ENCODE data around the gene NFE2L3.
"Not testable (repeated sequence)": the region's sequence is repeated elsewhere in the genome, so short reads cannot be mapped to it uniquely, and the experiment has no call there.

NFE2L3 gene

DNA sequence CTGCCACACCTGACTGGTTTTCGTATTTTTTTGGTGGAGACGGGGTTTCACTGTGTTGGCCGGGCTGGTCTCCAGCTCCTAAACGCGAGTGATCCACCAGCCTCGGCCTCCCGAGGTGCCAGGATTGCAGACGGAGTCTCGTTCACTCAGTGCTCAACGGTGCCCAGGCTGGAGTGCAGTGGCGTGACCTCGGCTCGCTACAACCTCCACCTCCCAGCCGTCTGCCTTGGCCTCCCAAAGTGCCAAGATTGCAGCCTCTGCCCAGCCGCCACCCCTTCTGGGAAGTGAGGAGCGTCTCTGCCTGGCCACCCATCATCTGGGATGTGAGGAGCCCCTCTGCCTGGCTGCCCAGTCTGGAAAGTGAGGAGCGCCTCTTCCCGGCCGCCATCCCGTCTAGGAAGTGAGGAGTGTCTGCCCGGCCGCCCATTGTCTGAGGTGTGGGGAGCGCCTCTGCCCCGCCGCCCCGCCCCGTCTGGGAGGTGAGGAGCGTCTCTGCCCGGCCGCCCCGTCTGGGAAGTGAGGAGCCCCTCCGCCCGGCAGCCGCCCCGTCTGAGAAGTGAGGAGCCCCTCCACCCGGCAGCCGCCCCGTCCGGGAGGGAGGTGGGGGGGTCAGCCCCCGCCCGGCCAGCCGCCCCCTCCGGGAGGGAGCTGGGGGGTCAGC is 4.2 kb upstream of the NFE2L3 start:
- DNase-seq: not testable (repeated sequence)

DNA sequence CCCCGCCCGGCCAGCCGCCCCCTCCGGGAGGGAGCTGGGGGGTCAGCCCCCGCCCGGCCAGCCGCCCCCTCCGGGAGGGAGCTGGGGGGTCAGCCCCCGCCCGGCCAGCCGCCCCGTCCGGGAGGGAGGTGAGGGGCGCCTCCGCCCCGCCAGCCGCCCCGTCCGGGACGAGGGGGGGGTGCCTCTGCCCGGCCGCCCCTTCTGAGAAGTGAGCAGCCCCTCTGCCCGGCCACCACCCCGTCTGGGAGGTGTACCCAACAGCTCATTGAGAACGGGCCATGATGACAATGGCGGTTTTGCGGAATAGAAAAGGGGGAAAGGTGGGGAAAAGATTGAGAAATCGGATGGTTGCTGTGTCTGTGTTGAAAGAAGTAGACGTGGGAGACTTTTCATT is 3.7 kb upstream of the NFE2L3 start:
- DNase-seq: not testable (repeated sequence)

DNA sequence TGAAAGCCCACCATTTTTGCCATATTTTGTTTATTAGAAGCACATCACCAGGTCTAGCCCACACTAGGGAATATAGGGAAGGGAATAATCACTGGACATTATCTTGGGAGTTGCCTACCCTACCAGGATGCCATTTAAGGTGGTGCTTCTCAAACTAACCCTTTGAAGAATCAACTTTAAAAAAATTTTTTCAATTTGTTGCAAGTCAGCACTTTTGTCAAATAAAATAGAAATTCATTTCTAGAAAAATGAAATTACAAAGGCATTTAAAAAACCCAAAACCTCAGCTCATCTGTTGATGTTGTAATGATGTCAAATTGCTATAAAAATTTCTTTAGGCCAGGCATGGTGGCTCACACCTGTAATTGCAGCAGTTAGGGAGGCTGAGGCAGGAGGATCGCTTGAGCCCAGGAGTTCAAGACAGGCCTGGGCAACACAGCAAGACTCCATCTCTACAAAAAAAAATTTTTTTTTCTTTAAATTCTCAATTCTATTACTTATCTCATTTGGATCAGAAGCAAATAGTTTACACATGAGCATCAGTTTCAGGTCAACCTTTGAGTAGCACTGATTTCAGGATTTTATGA is 2.5 kb upstream of the NFE2L3 start:
- DNase-seq: no peak

DNA sequence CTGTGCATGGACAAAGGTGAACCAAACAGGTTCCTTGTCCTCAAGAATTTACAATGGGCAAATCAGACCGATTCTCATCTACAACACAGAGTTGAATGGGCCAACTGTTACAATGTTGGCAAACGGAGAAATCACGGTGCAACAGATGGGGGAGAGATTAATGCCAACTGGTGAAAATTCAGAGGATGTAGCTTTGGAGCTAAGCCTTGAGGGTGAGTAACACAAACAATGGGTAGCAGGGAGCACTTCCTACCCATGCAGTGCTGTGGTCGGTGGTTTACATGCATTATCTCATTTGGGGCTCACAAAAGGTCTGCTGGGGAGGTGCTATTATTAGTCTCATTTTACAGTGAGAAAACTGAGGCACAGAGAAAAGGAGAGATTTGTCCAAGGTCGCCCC is 902 bp upstream of the NFE2L3 start:
- no peak for DNase-seq

DNA sequence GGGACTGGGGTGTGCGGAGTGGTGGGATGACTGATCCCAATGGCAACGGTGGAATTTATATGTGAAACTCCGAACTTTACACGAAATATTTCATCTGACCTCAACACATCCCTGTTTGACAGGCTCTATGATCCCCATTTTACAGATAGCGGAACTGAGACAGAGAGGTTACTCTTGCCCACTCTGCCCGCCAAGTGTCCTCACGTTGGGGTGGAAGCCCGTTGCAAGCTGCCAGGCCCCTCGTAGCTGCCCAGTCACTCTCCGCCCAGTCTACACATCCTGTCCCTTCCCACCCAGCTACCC is 397 bp upstream of the NFE2L3 start:
- DNase-seq: no peak

DNA sequence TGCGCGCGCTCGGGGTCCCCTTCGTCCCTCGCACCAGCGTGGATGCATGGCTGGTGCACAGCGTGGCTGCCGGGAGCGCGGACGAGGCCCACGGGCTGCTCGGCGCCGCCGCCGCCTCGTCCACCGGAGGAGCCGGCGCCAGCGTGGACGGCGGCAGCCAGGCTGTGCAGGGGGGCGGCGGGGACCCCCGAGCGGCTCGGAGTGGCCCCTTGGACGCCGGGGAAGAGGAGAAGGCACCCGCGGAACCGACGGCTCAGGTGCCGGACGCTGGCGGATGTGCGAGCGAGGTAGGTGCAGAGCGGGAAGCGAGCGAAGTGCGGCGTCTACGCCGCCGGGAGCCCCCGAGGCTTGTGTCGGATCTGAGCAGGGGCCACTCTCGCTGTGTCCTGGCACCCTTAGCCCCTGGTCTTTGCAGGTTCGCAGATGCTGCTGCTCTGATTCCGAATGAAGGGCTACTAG is 813 bp downstream of the NFE2L3 start:
- DNase-seq: peak; percentile 30

DNA sequence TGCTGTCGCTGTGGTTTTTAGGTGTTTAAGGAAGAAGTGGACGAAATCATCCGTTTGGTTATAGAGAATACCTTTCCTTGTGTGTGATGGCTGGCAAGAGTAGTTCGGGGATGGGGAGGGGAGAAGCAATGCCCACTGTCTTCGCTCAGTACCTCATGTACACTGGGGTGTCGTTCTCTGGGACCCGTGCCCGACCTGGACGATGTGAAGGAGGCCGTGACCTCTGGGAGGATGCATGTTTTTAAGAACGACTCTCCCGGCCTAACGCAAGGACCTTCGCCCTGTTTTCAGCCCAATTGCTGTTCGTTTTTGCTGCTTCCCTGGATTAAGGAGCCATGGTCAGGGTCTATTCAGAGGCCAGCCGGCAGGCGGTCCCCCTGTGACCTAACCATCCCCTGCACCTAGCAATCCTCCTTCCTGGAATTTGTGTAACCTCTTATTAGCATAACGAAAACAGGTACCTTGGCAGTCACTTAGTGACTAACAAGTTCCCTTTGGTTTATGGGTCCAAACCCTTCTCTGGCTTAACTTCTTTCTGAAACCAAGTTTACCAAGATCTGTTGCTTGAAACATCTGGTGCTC is 1.3 kb downstream of the NFE2L3 start:
- DNase-seq: peak; percentile 47

DNA sequence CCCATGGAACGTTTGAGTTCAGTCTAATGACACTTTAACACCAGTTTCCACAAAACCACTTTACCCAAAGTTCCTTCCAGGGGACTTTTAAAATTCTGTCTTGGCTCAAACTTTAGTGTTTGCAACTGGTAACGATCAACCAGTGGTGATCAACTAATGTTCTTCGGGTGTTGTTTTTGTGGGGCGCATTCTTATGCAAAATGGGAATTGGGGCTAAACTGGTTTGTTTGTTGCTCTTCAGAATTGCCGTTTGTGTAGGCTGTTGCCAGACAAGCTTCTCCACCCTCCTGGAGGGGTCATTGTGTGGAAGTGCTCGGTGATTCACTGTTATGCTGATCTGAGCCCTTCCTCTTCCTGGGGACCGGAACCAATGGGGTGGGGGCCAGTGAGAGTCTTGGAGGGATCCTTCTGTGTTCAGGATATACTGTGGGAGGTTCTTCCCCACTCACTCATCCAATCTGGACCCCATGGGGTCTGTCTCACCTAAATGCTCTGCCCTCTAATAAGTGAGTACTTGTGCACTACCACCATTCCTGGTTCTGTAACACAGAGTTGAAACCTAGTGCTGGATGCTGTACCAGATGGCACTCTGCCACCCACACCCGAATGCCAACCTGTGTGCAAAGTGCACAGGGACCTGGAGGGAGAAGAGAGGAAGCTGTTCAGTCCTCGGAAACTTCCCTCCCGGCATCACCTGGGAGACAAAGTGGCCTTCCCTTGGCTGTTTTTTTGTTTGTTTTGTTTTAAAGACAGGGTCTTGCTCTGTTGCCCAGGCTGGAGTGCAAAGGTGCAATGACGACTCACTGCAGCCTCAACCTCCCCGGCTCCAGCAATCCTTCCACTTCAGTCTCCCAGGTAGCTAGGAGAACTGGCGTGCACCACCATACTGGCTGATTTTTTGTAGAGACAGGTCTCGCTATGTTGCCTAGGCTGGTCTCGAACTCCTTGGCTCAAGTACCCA is 2.1 kb downstream of the NFE2L3 start:
- DNase-seq: peak; percentile 56

DNA sequence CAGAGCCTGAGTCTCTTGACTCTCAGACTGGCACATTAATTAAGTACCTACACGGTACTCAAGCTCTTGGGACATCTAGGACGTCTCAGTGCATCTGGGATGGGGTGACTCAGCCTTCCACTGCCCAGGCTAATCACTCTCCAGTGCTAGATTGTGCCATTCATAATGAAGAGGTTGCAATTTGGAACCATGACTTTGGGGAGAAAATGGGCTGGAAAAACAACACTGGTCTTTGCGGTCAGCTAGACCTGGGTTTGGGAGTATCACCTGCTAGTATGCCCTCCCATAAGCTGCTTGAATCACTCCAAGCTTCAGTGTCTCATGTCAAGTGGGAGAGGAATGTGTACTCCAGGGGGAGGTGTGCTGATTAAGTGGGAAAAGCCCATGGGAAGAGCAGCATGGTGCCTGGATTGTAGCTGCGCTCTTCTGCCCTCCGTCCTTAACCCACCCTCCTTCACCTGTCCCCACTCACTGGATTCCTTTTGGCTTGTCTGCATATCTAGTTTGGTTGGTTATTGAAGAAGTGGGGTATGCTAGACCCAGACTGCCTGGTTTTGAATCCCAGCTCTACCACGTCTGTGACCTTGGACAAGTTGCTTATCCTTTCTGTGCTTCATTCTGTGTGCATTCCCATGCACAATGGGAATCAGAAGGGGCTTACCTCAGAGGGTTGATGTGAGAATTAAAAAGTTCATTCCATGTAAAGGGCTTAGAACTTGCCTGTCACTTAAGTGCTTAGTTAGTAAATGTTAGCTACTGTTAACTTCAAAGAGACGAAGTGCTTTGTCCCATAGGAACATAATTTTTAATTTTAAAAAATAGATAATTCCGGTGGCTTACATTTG is 3.8 kb downstream of the NFE2L3 start:
- no peak for DNase-seq

DNA sequence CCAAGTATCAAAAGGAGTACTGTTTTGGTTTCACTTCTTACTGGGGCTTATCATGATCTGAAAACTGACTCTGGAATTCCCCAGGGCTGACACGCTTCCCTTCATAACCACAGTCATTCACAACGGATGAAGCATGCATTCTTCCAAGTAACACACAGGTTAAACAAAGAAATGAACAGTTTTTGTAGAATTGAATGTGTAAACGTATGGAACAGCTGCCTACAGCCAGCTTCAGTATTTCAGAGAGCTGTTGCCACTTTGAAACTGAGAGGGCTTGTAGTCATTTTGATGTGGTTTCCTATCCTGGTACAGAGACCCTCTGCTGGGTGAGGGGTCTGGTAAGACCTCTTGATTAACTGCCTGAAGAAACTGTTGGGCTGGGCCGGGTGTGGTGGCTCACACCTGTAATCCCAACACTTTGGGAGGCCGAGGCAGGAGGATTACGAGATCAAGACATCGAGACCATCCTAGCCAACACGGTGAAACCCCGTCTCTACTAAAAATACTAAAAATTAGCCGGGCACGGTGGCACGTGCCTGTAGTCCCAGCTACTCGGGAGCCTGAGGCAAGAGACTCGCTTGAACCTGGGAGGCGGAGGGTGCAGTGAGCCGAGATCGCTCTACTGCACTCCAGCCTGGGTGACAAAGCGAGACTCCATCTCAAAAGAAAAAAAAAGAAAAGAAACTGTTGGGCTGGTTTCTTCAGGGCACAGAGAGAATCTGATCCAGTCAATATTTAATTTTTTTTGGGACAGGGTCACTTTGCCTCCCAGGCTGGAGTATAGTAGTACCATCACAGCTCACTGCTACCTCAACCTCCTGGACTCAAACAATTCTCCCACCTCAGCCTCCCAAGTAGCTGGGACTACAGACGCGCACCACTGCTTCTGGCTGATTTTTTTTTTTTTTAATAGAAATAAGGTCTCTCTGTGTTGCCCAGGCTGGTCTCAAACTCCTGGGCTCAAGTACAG is 4.7 kb downstream of the NFE2L3 start:
- DNase-seq: peak; percentile 72

DNA sequence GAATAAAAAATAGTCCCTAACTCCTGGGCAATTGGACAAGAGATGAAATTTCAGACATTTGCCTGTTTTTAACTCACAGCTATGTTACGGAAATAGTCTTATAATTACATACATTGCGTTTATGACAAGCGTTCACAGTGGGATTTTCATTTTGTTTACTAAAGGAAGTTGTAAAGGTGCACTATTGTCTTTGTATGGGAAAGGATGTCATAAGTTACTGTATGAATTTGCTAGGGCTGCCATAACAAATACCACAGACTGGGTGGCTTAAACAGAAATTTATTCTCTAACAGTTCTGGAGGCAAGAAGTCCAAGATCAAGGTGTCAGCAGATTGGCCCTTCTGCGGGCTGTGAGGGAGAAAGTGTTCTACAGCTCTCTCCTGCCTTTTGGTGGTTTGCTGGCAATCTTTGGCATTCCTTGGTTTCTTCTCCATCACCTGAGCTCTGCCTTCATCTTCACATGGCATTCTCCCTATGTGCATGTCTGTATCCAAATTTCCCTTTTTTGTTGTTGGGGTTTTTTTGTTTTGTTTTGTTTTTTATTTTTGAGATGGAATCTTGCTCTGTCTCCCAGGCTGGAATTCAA is 5.6 kb downstream of the NFE2L3 start:
- no peak for DNase-seq

DNA sequence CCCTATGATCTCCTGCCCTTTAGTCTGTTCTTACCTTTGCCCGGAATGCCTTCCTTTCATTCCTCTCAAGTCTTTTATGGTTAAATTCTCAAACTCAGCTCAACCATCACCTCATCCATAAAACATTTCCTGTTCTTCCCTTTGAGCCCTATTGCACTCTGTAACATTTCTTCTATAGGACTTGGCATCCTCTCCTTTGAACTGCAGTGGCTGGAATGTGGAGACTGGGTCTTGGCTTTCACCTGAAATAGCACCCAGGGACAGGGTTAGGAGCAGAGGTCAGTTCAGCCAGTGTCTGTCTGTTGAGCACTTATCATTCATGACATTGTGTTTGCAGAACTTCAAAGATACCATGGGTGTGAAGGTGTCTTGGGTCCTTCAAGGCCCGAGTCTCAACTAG is 7.2 kb downstream of the NFE2L3 start:
- DNase-seq: no peak

DNA sequence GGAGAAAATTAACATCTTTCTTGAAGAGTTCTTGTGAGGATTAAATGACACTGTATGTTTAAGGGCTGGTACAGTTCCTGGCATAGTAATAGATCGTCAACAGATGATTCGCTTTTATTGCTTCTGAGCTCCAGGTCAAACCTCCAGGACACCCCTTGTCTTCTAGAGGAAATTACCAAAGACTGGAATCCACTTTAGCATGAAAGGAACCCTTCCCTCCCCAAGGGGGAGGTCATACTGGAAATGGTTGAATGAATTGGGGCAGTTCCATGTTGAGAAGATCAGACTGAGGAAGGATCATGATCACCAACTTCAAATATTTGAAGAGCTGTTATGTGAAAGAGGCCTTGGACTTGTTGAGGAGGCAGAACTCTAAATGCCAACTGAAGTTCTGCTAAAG is 8.9 kb downstream of the NFE2L3 start:
- DNase-seq: no peak

DNA sequence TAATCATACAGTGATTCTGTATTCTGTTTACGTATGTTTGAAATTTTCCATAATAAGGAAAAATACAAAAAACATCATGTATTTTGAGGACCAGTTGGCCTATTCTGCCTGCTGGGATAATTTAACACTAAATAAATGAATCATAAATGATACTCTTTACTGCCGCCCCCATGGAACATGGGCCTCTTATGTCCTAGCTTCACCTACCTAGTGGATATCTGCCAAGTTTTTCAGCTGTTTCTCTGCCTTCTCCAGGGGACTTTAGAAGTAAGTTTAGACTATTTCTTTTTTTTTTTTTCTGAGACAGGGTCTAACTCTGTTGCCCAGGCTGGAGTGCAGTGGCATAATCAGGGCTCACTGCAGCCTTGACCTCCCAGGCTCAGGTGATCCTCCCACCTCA is 10.4 kb downstream of the NFE2L3 start:
- DNase-seq: no peak

DNA sequence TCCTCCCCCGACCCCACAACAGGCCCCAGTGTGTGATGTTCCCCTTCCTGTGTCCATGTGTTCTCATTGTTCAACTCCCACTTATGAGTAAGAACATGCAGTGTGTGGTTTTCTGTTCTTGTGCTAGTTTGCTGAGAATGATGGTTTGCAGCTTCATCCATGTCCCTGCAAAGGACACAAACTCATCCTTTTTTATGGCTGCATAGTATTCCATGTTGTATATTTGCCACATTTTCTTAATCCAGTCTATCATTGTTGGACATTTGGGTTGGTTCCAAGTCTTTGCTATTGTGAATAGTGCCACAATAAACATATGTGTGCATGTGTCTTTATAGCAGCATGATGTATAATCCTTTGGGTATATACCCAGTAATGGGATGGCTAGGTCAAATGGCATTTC is 11.8 kb downstream of the NFE2L3 start:
- not testable (repeated sequence) for DNase-seq

DNA sequence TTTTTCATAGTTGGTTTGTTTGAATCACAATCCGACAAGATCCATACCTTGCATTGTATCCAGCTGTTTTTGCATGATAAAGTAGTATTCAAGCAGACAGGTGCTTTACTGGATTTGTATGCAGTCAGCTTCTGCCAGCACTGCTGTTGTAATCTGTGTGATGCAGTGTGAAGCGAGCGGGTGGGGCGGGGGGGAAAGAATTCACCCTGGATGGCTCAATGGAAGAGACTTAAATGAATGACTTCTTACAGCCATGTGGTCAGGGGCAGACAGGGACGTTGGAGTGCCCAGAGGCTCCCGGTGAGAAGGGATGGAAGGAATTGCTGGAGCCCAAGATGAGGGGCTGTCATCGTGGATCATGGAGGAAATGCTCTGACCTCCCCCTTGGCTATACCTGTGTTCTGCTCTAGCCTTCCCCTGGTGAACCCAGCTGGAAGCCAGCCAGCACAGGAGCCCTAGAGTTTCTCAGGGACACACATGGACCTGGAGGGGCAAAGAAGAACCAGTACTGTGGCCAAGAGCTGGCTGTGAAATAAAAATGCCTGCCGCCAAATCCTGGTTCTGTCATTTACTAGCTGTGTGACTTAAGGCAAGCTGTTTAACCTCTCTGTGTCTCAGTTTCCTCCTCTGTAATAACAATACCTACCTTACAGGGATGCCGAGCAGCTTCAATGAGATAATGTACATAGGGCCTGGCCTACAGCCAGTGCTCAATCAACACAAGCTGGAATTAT is 14.1 kb downstream of the NFE2L3 start:
- no peak for DNase-seq

DNA sequence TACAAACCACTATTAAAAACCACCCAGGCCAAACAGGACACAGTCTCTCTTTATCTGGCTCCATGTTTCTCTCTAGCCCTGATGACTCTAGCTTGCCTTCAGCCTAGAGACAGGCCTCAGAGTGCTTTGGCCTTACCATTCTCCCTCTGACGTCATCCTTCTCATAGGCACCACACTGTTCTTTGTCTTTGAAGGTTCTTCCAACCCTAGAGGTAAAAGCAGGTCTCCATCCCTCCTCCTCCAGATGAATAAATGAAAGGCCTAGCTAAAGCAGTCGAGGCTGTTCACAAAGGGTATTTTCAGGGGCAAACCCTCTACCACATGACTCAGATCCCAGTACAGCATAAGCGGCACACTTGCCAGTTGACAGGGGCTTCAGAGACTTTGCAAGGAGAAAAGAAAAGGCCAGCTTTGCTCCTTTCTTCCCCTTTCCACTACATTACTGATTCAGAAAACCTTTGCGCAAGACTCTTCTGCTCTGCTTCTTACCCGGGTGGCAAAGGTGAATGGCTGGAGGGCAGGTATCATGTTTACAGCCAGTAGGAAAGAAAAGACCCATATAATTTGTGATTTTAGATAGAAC is 14.8 kb downstream of the NFE2L3 start:
- no peak for DNase-seq

DNA sequence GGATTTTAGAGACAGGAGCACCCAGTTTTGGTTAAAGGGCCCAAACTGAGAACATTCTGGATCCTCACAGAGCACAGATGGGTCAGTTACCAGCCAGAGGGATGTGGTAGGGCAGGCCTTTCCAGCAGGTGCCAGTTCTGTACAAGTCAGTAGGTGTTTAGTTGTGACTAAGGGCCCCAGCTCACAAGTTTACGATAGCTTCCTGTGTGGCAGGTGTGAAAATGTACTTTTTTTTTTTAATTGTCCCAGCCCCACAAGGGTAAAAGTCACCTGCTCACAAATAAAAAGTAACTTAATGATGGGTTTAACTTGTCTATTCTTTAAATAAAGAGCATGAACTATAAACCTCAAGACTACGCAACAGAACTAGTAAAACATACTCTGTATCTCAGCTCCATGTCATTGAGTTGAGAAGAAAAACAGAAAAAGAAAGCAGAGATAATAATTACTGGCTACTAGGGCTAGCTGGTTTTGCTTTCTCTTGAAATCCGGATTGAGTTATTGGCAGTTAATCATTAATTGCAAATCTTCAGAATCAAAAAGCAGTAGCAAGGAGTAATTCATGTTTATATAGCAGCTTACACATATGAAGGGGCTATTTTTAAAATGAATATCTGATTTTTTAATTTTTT is 15.4 kb downstream of the NFE2L3 start:
- DNase-seq: no peak

DNA sequence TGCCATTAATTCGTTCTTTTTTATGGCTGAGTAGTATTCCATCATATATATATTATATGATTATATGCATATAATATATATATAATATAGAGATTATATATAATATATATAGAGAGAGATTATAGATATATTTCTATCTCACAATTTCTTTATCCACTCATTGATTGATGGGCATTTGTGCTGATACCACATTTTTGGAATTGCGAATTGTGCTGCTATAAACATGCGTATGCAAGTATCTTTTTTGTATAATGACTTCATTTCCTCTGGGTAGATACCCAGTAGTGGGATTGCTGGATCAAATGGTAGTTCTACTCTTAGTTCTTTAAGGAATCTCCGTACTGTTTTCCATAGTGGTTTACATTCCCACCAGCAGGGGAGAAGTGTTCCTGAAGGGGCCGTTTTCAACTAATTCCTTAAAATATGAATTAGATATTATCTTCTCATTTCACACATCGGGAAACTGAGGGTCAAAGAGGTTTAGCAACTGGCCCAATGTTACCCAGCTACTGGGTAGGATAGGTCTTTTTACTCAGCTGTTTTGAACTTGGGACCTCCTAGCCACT is 16.5 kb downstream of the NFE2L3 start:
- DNase-seq: no peak

Data from stimulated activated CD4-positive, alpha-beta T cell treated with anti-CD3 and anti-CD28 coated beads, Interleukin-4, amount 100 ng/mL, for 24 hours (primary cell).